Pons (tissue), 1 donor: ENCODE results near the gene SPINK4.

Source experiments
- DNase-seq: peaks from one replicate; pipeline ENCODE4 v3.0.0-alpha.2; 2016; ENCODE audit warnings: low spot score

The SPINK4 gene

GRCh38 chr9:33239921-33240320, at the start of gene SPINK4:
TSS of gene SPINK4 (plus strand) at chr9:33240167. CDS start at chr9:33240209, 42 bp downstream.
- no peak for DNase-seq

- no peak for DNase-seq
These were observed 47.3 kb upstream of the SPINK4 start for GRCh38 chr9:33192493-33193255.

GRCh38 chr9:33193818-33194217, 46.1 kb upstream of the SPINK4 start:
- DNase-seq: no peak

- DNase-seq: no peak
These were observed 43.2 kb upstream of the SPINK4 start for GRCh38 chr9:33196736-33197135.

GRCh38 chr9:33197279-33198152, 42.5 kb upstream of the SPINK4 start:
- DNase-seq: no peak

- peak; percentile 12 for DNase-seq
These were observed 41.8 kb upstream of the SPINK4 start for GRCh38 chr9:33198165-33198564.

- DNase-seq: no peak
These were observed 37.9 kb upstream of the SPINK4 start for GRCh38 chr9:33202018-33202417.

GRCh38 chr9:33202552-33203201, 37.3 kb upstream of the SPINK4 start:
- peak; percentile 19 for DNase-seq

- DNase-seq: no peak
These were observed 30.6 kb upstream of the SPINK4 start for GRCh38 chr9:33209394-33209793.

GRCh38 chr9:33210006-33210715, 29.8 kb upstream of the SPINK4 start:
- DNase-seq: no peak

- DNase-seq: no peak
These were observed 28.1 kb upstream of the SPINK4 start for GRCh38 chr9:33211695-33212393.

GRCh38 chr9:33220681-33221567, 19.0 kb upstream of the SPINK4 start:
- no peak for DNase-seq

- no peak for DNase-seq
These were observed 18.4 kb upstream of the SPINK4 start for GRCh38 chr9:33221568-33221884.

- DNase-seq: no peak
These were observed 17.9 kb upstream of the SPINK4 start for GRCh38 chr9:33222031-33222430.

GRCh38 chr9:33223696-33224095, 16.3 kb upstream of the SPINK4 start:
- DNase-seq: no peak

GRCh38 chr9:33225319-33226147, 14.4 kb upstream of the SPINK4 start:
- DNase-seq: peak; percentile 81

GRCh38 chr9:33227008-33227398, 13.0 kb upstream of the SPINK4 start:
- DNase-seq: peak; percentile 34

GRCh38 chr9:33227741-33228140, 12.2 kb upstream of the SPINK4 start:
- DNase-seq: no peak

GRCh38 chr9:33228606-33229005, 11.4 kb upstream of the SPINK4 start:
- DNase-seq: no peak
